CD4-positive, alpha-beta memory T cell (primary cell): ENCODE data around the gene RILPL1. TPM values are rescaled to one million over a fixed set of nuclear protein-coding genes. Genes with fewer than 3 reads are reported as not detected.
"Not testable (repeated sequence)": the region's sequence is repeated elsewhere in the genome, so short reads cannot be mapped to it uniquely, and the experiment has no call there.

Source experiments
- CTCF ChIA-PET: fragments of 350-600 bp; sonication (Branson Sonifier 250); formaldehyde crosslinking; loops from one replicate; lab custom pipeline; 2021; ENCODE audit warnings: inconsistent platforms; ENCODE audit not compliant: partially characterized antibody; lab: Charles Lee
- POLR2A ChIA-PET: fragments of 350-600 bp; sonication (Branson Sonifier 250); formaldehyde crosslinking; loops from one replicate; lab custom pipeline; 2021; ENCODE audit not compliant: partially characterized antibody; lab: Charles Lee
- DNase-seq, 5 donors: peaks; one replicate each; pipeline versions ENCODE4 v3.0.0 to v3.0.0-alpha.2; 2020 to 2022; ENCODE audit warnings: mixed read lengths in 1 of 5
- H3K27ac ChIP-seq: one replicate; pipeline ENCODE4 v1.7.0; 2013; ENCODE audit warnings: low read depth, low read length
- H3K27me3 ChIP-seq: 2 replicates; pipeline ENCODE4 v1.7.0; 2013; ENCODE audit warnings: mild to moderate bottlenecking, low read length, moderate library complexity; ENCODE audit not compliant: insufficient read depth
- H3K36me3 ChIP-seq: 2 replicates; pipeline ENCODE4 v1.7.0; 2013; ENCODE audit warnings: mild to moderate bottlenecking, low read length, moderate library complexity; ENCODE audit not compliant: insufficient read depth
- H3K4me1 ChIP-seq: 2 replicates; pipeline ENCODE4 v1.7.0; 2013; ENCODE audit warnings: mild to moderate bottlenecking, low read length, moderate library complexity; ENCODE audit not compliant: insufficient read depth
- H3K4me3 ChIP-seq, 2 donors: one replicate each; pipeline ENCODE4 v1.7.0; 2013; ENCODE audit warnings: low read length in 2 of 2, mild to moderate bottlenecking in 1 of 2
- H3K9me3 ChIP-seq, 2 donors: one replicate each; pipeline ENCODE4 v1.7.0; 2013; ENCODE audit warnings: low read length in 2 of 2, control low read depth in 1 of 2; ENCODE audit not compliant: control insufficient read depth in 1 of 2
- H3K27ac Mint-ChIP-seq, 7 donors: one replicate each; pipeline ENCODE4 v1.8.0; 2020 to 2021; ENCODE audit warnings: mixed read lengths in 7 of 7, mild to moderate bottlenecking in 6 of 7, inconsistent platforms in 3 of 7, moderate library complexity in 3 of 7
- H3K27me3 Mint-ChIP-seq, 2 donors: one replicate each; pipeline ENCODE4 v1.8.0; 2020 to 2021; ENCODE audit warnings: mixed read lengths in 2 of 2
- H3K36me3 Mint-ChIP-seq, 2 donors: one replicate each; pipeline ENCODE4 v1.8.0; 2020 to 2021; ENCODE audit warnings: mixed read lengths in 2 of 2, inconsistent platforms in 1 of 2, mild to moderate bottlenecking in 1 of 2
- H3K4me1 Mint-ChIP-seq, 4 donors: one replicate each; pipeline ENCODE4 v1.8.0; 2020 to 2021; ENCODE audit warnings: mixed read lengths in 4 of 4, mild to moderate bottlenecking in 1 of 4
- H3K4me3 Mint-ChIP-seq, 8 donors: one replicate each; pipeline ENCODE4 v1.8.0; 2020 to 2021; ENCODE audit warnings: mixed read lengths in 8 of 8, mild to moderate bottlenecking in 7 of 8, moderate library complexity in 6 of 8, inconsistent platforms in 3 of 8
- H3K9me3 Mint-ChIP-seq, 8 donors: one replicate each; pipeline ENCODE4 v1.8.0; 2020 to 2021; ENCODE audit warnings: mixed read lengths in 8 of 8, mild to moderate bottlenecking in 5 of 8, inconsistent platforms in 3 of 8, moderate library complexity in 1 of 8
- intact Hi-C: fragments of 100-400 bp; cut with micrococcal nuclease; formaldehyde crosslinking; loops from one replicate; pipeline ENCODE4 v1.15.1; 2023
- polyA plus RNA-seq, 2 donors: library from polyadenylated mRNA; unstranded; fragments of 300-500 nt; fragmentation: Illumina TruSeq; gene quantifications; one replicate each; pipeline ENCODE4 v1.2.3, GENCODE V29; 2021
- total RNA-seq, 2 experiments: library from RNA; stranded (reverse); gene quantifications; one replicate each; pipeline ENCODE4 v1.2.3, GENCODE V29; 2021

RILPL1 gene
- total and polyA plus RNA-seq, 4 experiments from 2014 or later: 0.54 to 8.5 (median 8.1) TPM; not detected in 1

GRCh38 chr12:123572391-123572790 lies 38.9 kb upstream of the RILPL1 start:
- no peak overlapping the region for H3K4me3 ChIP-seq
- H3K27me3 Mint-ChIP-seq: no peaks in the 10 kb centered on the region

GRCh38 chr12:123571343-123571813 lies 37.9 kb upstream of the RILPL1 start:
- no peaks in the 10 kb centered on the region for H3K9me3 Mint-ChIP-seq
- H3K36me3 Mint-ChIP-seq: no peaks in the 10 kb centered on the region
- no peaks in the 10 kb centered on the region for H3K9me3 ChIP-seq
- no peak overlapping the region for H3K4me3 Mint-ChIP-seq
- no peaks in the 10 kb centered on the region for H3K27me3 Mint-ChIP-seq
- H3K27ac ChIP-seq: no peak overlapping the region
- H3K36me3 ChIP-seq: no peaks in the 10 kb centered on the region
- no peaks in the 10 kb centered on the region for H3K27me3 ChIP-seq
- ChIA-PET POLR2A (no interaction called here), CTCF (interaction anchor here (0.8 kb wide), 1 partner anchor 12 kb away, joined by 3 read pairs; no protein-coding TSS in a partner anchor)
- H3K4me1 ChIP-seq: no peaks in the 10 kb centered on the region
- DNase-seq: no peak
- H3K4me3 ChIP-seq: no peak overlapping the region
- intact Hi-C loops: no loop called here
- peak overlapping the region in 2 of 7 donors; percentile 39 to 57 for H3K27ac Mint-ChIP-seq
- peaks cover 0 to 6% (median 3%) of the 10 kb centered on the region in 4 donors for H3K4me1 Mint-ChIP-seq

More at GRCh38 chr12:123572391-123572790, 38.9 kb upstream of the RILPL1 start:
- Histone ChIP-seq H3K27me3 (no peaks in the 10 kb centered on the region), H3K9me3 (no peaks in the 10 kb centered on the region), H3K36me3 (no peaks in the 10 kb centered on the region), H3K4me1 (no peaks in the 10 kb centered on the region), H3K27ac (no peak overlapping the region)
- CTCF ChIA-PET: interaction anchor here (2.6 kb wide), 1 partner anchor 10 kb away, joined by 11 read pairs; no protein-coding TSS in a partner anchor
- peak overlapping the region in 1 of 7 donors; percentile 13 for H3K27ac Mint-ChIP-seq
- peaks cover 0 to 6% (median 3%) of the 10 kb centered on the region in 4 donors for H3K4me1 Mint-ChIP-seq
- POLR2A ChIA-PET: no interaction called here
- intact Hi-C loops: no loop called here
- H3K36me3 Mint-ChIP-seq: no peaks in the 10 kb centered on the region
- no peak overlapping the region for H3K4me3 Mint-ChIP-seq
- no peak for DNase-seq
- H3K9me3 Mint-ChIP-seq: no peaks in the 10 kb centered on the region

GRCh38 chr12:123559468-123559867 lies 25.9 kb upstream of the RILPL1 start:
- Histone ChIP-seq H3K4me1 (no peaks in the 10 kb centered on the region), H3K36me3 (no peaks in the 10 kb centered on the region), H3K4me3 (no peak overlapping the region), H3K27ac (no peak overlapping the region), H3K27me3 (no peaks in the 10 kb centered on the region), H3K9me3 (no peaks in the 10 kb centered on the region)
- H3K27me3 Mint-ChIP-seq: no peaks in the 10 kb centered on the region
- CTCF ChIA-PET: no interaction called here
- H3K27ac Mint-ChIP-seq: no peak overlapping the region
- H3K36me3 Mint-ChIP-seq: no peaks in the 10 kb centered on the region
- no peak for DNase-seq
- no peaks in the 10 kb centered on the region for H3K4me1 Mint-ChIP-seq
- H3K4me3 Mint-ChIP-seq: no peak overlapping the region
- intact Hi-C loops: no loop called here
- H3K9me3 Mint-ChIP-seq: no peaks in the 10 kb centered on the region
- POLR2A ChIA-PET: no interaction called here

DNA sequence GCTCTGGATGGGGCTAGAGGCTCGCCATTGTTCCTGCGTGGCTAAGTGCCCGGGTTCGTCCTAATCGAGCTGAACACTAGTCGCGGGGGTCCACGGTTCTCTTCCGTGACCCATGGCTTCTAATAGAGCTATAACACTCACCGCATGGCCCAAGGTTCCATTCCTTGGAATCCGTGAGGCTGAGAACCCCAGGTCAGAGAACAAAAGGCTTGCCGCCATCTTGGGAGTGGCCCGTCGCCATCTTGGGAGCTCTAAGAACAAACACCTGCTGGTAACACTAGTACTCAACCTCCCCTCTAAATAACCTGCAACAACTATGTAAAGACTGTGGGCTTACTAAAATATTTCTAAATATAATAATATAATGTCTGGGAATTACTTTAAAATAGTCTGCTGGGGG lies 25.0 kb upstream of the RILPL1 start:
- H3K4me3 ChIP-seq, POLR2A ChIA-PET, H3K9me3 Mint-ChIP-seq, CTCF ChIA-PET, H3K4me1 ChIP-seq, H3K36me3 Mint-ChIP-seq, H3K27ac Mint-ChIP-seq, H3K36me3 ChIP-seq, H3K27me3 Mint-ChIP-seq, H3K9me3 ChIP-seq, H3K27ac ChIP-seq, DNase-seq, H3K4me1 Mint-ChIP-seq, H3K4me3 Mint-ChIP-seq, intact Hi-C loops, H3K27me3 ChIP-seq: not testable (repeated sequence)

DNA sequence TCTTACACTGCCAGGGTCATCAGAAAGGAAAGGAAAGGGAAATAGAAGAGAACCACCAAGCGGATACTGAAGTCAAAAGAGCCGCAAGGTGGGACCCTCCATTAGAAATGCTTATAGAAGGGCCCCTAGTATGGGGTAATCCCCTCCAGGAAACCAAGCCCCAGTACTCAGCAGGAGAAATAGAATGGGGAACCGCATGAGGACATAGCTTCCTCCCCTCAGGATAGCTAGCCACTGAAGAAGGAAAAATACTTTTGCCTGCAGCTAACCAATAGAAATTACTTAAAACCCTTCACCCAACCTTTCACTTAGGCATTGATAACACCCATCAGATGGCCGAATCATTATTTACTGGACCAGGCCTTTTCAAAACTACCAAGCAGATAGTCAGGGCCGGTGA lies 21.3 kb upstream of the RILPL1 start:
- H3K27ac ChIP-seq, H3K4me3 Mint-ChIP-seq, H3K27me3 Mint-ChIP-seq, POLR2A ChIA-PET, H3K9me3 Mint-ChIP-seq, H3K36me3 Mint-ChIP-seq, H3K4me3 ChIP-seq, H3K4me1 ChIP-seq, H3K27ac Mint-ChIP-seq, H3K4me1 Mint-ChIP-seq, H3K27me3 ChIP-seq, H3K36me3 ChIP-seq, H3K9me3 ChIP-seq, DNase-seq, intact Hi-C loops, CTCF ChIA-PET: not testable (repeated sequence)

GRCh38 chr12:123554136-123554535 lies 20.6 kb upstream of the RILPL1 start:
- DNase-seq, H3K4me3 ChIP-seq, H3K4me1 Mint-ChIP-seq, H3K36me3 Mint-ChIP-seq, H3K4me3 Mint-ChIP-seq, CTCF ChIA-PET, H3K27me3 ChIP-seq, POLR2A ChIA-PET, H3K9me3 Mint-ChIP-seq, H3K27ac Mint-ChIP-seq, intact Hi-C loops, H3K9me3 ChIP-seq, H3K27ac ChIP-seq, H3K4me1 ChIP-seq, H3K36me3 ChIP-seq, H3K27me3 Mint-ChIP-seq: not testable (repeated sequence)

DNA sequence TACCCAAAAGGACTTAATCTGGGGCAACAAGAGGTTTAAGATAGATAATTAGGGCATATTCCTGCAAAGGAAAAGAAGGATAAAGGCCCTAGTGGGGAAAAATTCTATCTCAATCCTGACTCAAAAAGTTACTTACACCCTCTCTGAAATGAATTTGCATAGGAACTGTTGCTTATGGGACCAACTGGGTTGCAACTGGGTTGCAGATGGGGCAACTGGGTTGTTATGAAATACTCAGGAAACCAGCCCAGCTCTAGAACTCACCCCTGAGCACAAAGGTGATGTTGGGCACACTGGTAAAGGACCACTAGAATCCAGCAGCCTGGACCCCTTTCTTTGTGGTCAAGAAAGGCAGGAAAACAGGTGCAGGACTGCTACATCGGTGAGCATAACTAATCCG lies 17.2 kb upstream of the RILPL1 start:
- no peak for DNase-seq
- H3K9me3 Mint-ChIP-seq: no peaks in the 10 kb centered on the region
- intact Hi-C loops: no loop called here
- CTCF ChIA-PET: no interaction called here
- POLR2A ChIA-PET: no interaction called here
- H3K36me3 ChIP-seq: no peaks in the 10 kb centered on the region
- no peaks in the 10 kb centered on the region for H3K4me1 Mint-ChIP-seq
- no peak overlapping the region for H3K4me3 ChIP-seq
- no peak overlapping the region for H3K4me3 Mint-ChIP-seq
- H3K27ac Mint-ChIP-seq: no peak overlapping the region
- H3K27ac ChIP-seq: no peak overlapping the region
- no peaks in the 10 kb centered on the region for H3K4me1 ChIP-seq
- H3K27me3 Mint-ChIP-seq: peaks cover 2 to 4% of the 10 kb centered on the region in 2 donors
- no peaks in the 10 kb centered on the region for H3K36me3 Mint-ChIP-seq
- H3K9me3 ChIP-seq: no peaks in the 10 kb centered on the region
- no peaks in the 10 kb centered on the region for H3K27me3 ChIP-seq

- DNase-seq: no peak
- CTCF ChIA-PET: interaction anchor here (0.7 kb wide), 1 partner anchor 1495 kb away, joined by 4 read pairs; no protein-coding TSS in a partner anchor
- POLR2A ChIA-PET: no interaction called here
- Mint-ChIP-seq H3K27ac (no peak overlapping the region), H3K4me3 (no peak overlapping the region), H3K27me3 (peaks cover 2 to 4% of the 10 kb centered on the region in 2 donors), H3K36me3 (no peaks in the 10 kb centered on the region), H3K9me3 (no peaks in the 10 kb centered on the region), H3K4me1 (no peaks in the 10 kb centered on the region)
- Histone ChIP-seq H3K27ac (no peak overlapping the region), H3K36me3 (no peaks in the 10 kb centered on the region), H3K4me1 (no peaks in the 10 kb centered on the region), H3K9me3 (no peaks in the 10 kb centered on the region), H3K27me3 (no peaks in the 10 kb centered on the region), H3K4me3 (no peak overlapping the region)
- intact Hi-C loops: no loop called here
Observed at GRCh38 chr12:123548107-123548506, 14.6 kb upstream of the RILPL1 start.
